SKM-1 (cell line): Measurements from ENCODE around the gene HDHD3.

Experiments
- DNase-seq: peaks from one replicate; lab custom pipeline; 2025; ENCODE audit not compliant: unreplicated experiment; lab: John Stamatoyannopoulos, UW

The HDHD3 gene

DNA sequence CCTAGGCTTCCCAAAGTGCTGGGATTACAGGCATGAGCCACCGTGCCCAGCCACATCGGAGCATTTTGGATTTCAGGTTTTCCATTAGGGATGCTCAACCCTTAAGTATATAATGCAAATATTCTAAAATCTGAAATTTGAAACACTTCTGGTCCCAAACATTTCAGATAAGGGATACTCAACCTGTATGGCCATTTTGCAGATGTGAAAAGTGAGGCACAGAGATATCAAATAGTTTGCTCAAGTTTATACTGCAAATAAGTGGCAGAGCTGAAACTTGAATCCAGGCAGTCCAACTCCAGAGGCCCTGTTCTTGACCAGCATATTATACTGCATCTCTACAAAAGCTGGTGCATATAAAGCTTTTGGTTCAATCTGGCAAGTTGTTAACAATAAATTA is 39.1 kb downstream of the HDHD3 start:
- no peak for DNase-seq

DNA sequence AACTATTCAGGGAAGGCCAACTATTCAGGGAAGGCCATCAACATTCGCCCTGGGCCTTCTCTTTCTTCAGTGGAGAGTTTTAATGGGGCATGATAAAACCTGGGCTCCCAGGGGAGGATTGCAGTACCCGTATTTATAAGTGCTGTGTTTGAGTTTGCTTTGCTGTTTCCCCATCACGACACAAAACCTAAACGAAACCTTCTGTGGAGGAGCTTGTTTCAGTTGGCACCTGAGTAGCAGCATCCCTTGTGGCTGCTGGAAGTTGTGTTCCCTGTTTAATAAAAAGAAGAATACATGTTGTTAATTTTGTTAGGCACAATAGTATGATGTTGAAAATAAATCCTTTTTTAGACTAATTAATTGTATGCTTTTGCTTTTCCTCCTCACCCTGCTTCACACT is 45.0 kb downstream of the HDHD3 start:
- DNase-seq = no peak

DNA sequence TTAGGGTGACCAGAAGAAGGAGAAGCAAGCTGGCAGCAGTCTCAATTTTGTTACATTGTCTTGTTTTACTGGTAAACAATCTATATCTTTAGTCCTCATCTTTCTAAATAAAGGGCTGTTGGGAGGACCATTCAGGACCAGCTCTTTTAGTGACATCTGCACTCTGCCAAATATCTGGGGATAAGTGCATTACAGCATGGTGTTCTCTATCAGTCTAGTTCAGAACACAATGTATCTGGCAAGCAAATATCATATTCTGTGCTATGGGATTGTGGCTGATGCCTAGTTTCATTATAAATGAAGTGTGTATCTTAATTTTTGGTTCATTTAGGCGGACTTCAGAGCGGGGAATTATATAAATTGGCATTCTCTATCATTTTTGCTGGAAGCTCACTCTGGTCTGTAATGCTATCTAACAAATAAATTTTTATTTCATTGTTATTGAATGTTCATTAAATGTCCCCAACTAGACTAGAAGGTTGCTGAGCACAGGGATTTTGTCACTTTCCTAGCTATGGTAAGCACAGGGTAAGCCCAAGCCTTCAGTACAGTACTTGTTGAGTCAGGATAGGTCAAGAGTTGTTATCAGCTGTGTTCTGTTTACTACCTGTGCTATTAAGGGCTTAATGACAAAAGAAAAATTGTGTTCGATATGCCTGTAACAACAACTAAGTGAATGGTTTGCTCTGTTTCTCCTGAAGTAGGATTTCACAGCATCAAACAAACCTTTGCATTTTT is 48.6 kb downstream of the HDHD3 start:
- no peak for DNase-seq

DNA sequence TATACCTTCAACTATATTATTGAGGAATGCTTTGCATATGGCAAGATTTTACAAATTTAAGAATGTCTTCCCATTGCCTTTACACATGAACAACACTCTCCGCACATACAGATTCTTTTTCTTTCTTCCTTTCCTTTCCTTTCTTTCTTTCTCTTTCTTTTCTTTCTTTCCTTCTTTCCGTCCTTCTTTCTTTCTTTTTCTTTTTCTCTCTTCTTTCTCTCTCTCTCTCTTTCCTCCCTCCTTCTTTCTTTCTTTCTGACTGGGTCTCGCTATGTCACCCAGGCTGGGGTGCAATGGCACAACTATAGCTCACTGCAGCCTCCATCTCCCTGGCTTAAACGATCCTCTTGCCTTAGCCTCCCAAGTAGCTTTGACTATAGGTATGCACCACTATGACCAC is 50.6 kb downstream of the HDHD3 start:
- DNase-seq = no peak
